NCI-H2171 treated with DMSO at 0.1 percent for 48 hours (cell line): ENCODE data around the gene LDLRAD3.

Experiments
- DNase-seq: peaks from one replicate; lab custom pipeline; 2025; lab: John Stamatoyannopoulos, UW

Gene LDLRAD3

GRCh38 chr11:36240173-36240572, 296.3 kb downstream of the LDLRAD3 start:
- no peak for DNase-seq

- DNase-seq, result peak; percentile 48
These were observed 296.9 kb downstream of the LDLRAD3 start for GRCh38 chr11:36240801-36241200.

GRCh38 chr11:36241497-36241896, 297.6 kb downstream of the LDLRAD3 start:
- DNase-seq, result no peak

GRCh38 chr11:36243641-36244040, 299.8 kb downstream of the LDLRAD3 start:
- DNase-seq, result no peak

GRCh38 chr11:36247493-36247892, 303.6 kb downstream of the LDLRAD3 start:
- DNase-seq, result no peak

GRCh38 chr11:36248436-36248835, 304.6 kb downstream of the LDLRAD3 start:
- DNase-seq, result no peak

GRCh38 chr11:36249246-36249645, 305.4 kb downstream of the LDLRAD3 start:
- DNase-seq, result no peak

- no peak for DNase-seq
These were observed 308.0 kb downstream of the LDLRAD3 start for GRCh38 chr11:36251823-36252222.

- peak; percentile 100 for DNase-seq
These were observed 309.4 kb downstream of the LDLRAD3 start for GRCh38 chr11:36253238-36253637.

GRCh38 chr11:36254713-36255112, 310.9 kb downstream of the LDLRAD3 start:
- no peak for DNase-seq

- peak; percentile 63 for DNase-seq
These were observed 313.5 kb downstream of the LDLRAD3 start for GRCh38 chr11:36257351-36257750.

GRCh38 chr11:36258730-36259360, 315.0 kb downstream of the LDLRAD3 start:
- DNase-seq, result peak; percentile 88

GRCh38 chr11:36261094-36261493, 317.2 kb downstream of the LDLRAD3 start:
- no peak for DNase-seq

- DNase-seq, result peak; percentile 89
These were observed 320.4 kb downstream of the LDLRAD3 start for GRCh38 chr11:36264011-36264972.

- no peak for DNase-seq
These were observed 321.1 kb downstream of the LDLRAD3 start for GRCh38 chr11:36264973-36265344.

- peak; percentile 88 for DNase-seq
These were observed 322.1 kb downstream of the LDLRAD3 start for GRCh38 chr11:36265793-36266628.

GRCh38 chr11:36266767-36267166, 322.9 kb downstream of the LDLRAD3 start:
- DNase-seq, result no peak

- DNase-seq, result no peak
These were observed 324.6 kb downstream of the LDLRAD3 start for GRCh38 chr11:36268337-36268985.

- no peak for DNase-seq
These were observed 326.8 kb downstream of the LDLRAD3 start for GRCh38 chr11:36270701-36271100.

- DNase-seq, result no peak
These were observed 328.0 kb downstream of the LDLRAD3 start for GRCh38 chr11:36271794-36272407.

- DNase-seq, result peak; percentile 85
These were observed 329.2 kb downstream of the LDLRAD3 start for GRCh38 chr11:36273110-36273509.
